DMS153 (cell line): ENCODE data around the gene SERPINE1.
A peak's percentile ranks its signal among the peaks of the same experiment; 100 is the strongest.

Source experiments
- DNase-seq: peaks from one replicate; lab custom pipeline; 2025; lab: John Stamatoyannopoulos, UW

Gene SERPINE1

GRCh38 chr7:101170617-101171441, 43.9 kb downstream of the SERPINE1 start:
- DNase-seq: no peak

GRCh38 chr7:101171442-101171837, 44.5 kb downstream of the SERPINE1 start:
- no peak for DNase-seq

- peak; percentile 25 for DNase-seq
Measured at GRCh38 chr7:101172005-101172853, 45.3 kb downstream of the SERPINE1 start.

GRCh38 chr7:101172854-101173751, 46.2 kb downstream of the SERPINE1 start:
- peak; percentile 67 for DNase-seq

GRCh38 chr7:101173752-101174244, 46.9 kb downstream of the SERPINE1 start:
- DNase-seq: peak; percentile 46

DNA sequence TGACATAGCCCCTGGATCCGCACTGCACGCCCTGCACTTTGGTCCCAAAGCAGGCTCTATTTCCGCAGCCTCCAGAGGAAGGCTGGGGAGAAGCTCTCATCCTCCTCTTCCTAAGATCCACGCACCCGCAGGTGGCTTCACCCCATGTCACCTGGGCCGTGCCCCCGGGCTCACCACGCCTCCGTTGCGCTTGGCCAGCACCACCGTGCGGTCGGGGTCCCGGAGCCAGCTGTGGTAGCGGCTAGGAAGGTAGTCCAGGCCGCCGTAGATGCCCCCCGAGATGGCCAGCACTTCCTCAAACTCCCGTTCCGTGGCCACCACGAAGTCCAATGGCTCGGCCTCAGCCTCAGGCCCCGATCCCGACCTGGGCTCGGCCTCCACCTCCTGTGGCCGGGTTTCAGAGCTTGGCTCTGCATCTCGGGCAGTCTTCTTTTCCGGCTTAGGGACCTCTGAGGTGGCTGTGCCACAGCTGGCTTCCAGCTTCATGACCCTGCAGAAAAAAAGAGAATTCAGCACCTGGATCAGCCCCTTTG, 47.5 kb downstream of the SERPINE1 start:
- DNase-seq: no peak

DNA sequence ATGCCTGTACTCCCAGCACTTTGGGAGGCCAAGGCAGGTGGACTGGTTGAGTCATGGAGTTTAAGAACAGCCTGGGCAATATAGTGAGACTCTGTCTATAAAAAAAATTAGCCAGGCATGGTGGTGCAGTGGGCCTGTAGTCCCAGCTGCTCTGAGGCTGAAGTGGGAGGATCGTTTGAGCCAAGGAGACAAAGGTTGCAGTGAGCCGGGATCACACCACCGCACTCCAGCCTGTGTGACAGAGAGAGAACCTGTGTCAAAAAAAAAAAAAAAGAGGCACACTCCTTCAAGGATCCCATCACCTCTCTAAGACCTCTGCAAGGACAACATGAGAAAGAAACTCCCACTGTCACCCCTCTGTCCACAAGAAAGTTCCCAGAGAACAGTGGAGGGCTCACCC, 48.8 kb downstream of the SERPINE1 start:
- no peak for DNase-seq

GRCh38 chr7:101177644-101178043, 50.7 kb downstream of the SERPINE1 start:
- no peak for DNase-seq

DNA sequence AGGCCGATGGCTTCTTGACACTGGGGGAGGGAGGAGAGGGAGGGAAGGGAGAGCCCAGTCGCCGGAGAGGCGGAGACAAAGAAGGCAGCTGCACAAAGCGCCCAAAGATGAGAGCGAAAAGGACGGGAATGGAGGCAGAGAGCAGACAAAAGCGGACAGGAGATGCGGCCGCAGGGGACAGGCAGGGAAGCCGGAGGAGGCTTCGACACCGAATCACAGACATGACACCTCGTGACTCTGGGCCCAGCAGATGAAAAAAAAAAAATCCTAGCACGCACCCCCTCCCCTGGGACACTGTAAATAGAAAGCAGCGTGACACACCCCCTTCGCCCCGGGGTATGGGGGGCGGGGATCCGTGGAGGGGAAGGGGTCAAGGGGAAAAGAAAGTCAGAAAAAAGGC, 52.2 kb downstream of the SERPINE1 start:
- no peak for DNase-seq

DNA sequence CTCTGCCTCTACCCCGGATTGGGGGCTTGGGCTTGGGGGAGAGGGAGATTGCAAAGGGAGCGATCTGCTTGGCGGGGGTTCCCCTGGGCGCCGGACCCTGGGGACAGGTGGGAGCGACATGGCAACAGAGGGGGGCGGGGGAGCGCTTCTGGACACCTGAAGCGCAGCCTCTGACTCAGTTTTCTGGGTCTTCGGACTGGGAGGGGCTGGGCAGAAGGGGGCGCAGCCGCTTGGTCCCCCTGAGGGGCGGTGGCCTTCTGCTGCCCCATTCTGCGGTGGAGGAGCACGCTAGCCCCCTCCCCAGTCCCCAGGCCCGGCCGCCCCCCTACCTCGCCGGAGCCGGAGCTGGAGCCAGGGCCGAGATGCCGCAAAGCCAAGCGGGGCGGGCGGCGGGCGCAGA, 52.8 kb downstream of the SERPINE1 start:
- DNase-seq: no peak

DNA sequence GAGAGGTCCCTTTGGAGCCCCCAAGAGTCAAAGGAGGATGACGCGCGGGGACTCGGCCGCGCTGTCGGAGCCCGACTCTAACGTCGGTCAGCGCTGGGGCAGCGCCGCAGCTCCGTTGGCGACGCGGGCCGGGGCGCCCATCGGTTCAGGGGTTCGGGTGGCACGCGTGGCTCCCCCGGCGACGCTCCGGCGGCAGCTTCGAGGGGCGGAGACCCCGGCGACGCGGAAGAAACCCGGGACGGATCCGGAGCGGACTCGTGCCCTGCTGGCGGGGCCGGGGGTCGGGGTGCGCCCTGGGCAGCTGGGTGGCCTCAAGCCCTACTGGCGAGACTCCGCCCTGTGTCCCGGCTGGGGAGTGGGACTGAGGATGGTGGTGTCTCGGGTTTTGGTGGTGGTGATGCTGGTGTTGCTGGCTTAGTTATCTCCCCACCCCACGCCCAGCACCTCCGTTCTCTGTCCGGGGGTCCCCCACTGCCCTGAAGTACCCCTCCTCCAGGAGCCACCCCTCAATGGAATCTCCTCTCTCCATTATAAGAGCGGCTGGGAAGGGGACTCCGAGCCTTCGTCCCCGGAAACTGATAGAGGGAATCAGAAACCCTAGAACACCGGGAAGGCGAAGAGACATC, 53.3 kb downstream of the SERPINE1 start, which contains the start of gene NAT16:
Gene NAT16, minus strand, starts transcription at position 164 of the 626 bp plus-strand sequence. CDS start 5,486 bp downstream, outside the sequence.
- DNase-seq: no peak

- DNase-seq: no peak
Measured at GRCh38 chr7:101185258-101185839, 58.4 kb downstream of the SERPINE1 start.

GRCh38 chr7:101186194-101186593, 59.3 kb downstream of the SERPINE1 start:
- no peak for DNase-seq

GRCh38 chr7:101186844-101187428, 60.0 kb downstream of the SERPINE1 start:
- DNase-seq: no peak
